Tibial nerve (tissue), 4 donors: Measurements from ENCODE around the gene FARP1. TPM values are rescaled to one million over a fixed set of nuclear protein-coding genes. Genes with fewer than 3 reads are reported as not detected.

Source experiments
- DNase-seq, 2 donors: peaks; one replicate each; pipeline ENCODE4 v3.0.0-alpha.2; 2019; ENCODE audit warnings: low spot score in 2 of 2
- H3K27ac ChIP-seq, 4 donors: fragments of 200-600 bp; sonication (generic) in 3 of 4; one replicate each; pipeline ENCODE4 v1.5.1; 2017 to 2019; ENCODE audit warnings: mild to moderate bottlenecking in 1 of 4
- H3K27me3 ChIP-seq, 2 donors: fragments of 200-600 bp; sonication (generic) in 1 of 2; one replicate each; pipeline versions ENCODE4 v1.5.1 to v1.6.0; 2017 to 2019
- H3K36me3 ChIP-seq, 3 donors: fragments of 200-600 bp; sonication (generic); one replicate each; pipeline ENCODE4 v1.5.1; 2018 to 2019
- H3K4me1 ChIP-seq, 4 donors: fragments of 200-600 bp; sonication (generic) in 3 of 4; one replicate each; pipeline ENCODE4 v1.5.1; 2017 to 2019
- H3K4me3 ChIP-seq, 4 donors: fragments of 200-600 bp; sonication (generic) in 3 of 4; one replicate each; pipeline ENCODE4 v1.5.1; 2017 to 2019; ENCODE audit warnings: mild to moderate bottlenecking in 1 of 4, moderate library complexity in 1 of 4
- H3K9me3 ChIP-seq, 4 donors: fragments of 200-600 bp; sonication (generic) in 3 of 4; one replicate each; pipeline ENCODE4 v1.5.1; 2017 to 2019
- EP300 ChIP-seq, 2 donors: sonication (generic); formaldehyde crosslinking; IDR thresholded peaks; one replicate each; pipeline ENCODE4 v1.6.1; 2017; ENCODE audit warnings: antibody characterized with exemption in 2 of 2, mild to moderate bottlenecking in 1 of 2
- POLR2A ChIP-seq, 2 donors: fragments of 450-650 bp; IDR thresholded peaks; one replicate each; pipeline ENCODE4 v1.6.1; 2017; ENCODE audit warnings: antibody characterized with exemption in 2 of 2, mild to moderate bottlenecking in 2 of 2, moderate library complexity in 2 of 2
- WGBS, 2 donors: methylation state at CpG; one replicate each; pipeline ENCODE4 v1.1.5; 2018; 5-methylcytosine and 5-hydroxymethylcytosine counted together
- total RNA-seq, 4 donors: library from RNA; depleted of rRNA; stranded (reverse); fragments of >200 nt; gene quantifications; one replicate each; pipeline ENCODE4 v1.1.0, GENCODE V29; 2016
- TF ChIP-seq, protein P1 (sequence below), 5 experiments: fragments of 200-600 bp in 3 of 5; fragments of 450-650 bp in 2 of 5; sonication (generic) in 3 of 5; IDR thresholded peaks; one replicate each; pipeline ENCODE4 v1.5.1; 2016 to 2019; ENCODE audit warnings: antibody characterized with exemption in 5 of 5, mild to moderate bottlenecking in 3 of 5, moderate library complexity in 2 of 5

FARP1 gene
- total RNA-seq, 4 donors from 2014 or later: 21.4 to 28.5 (median 24.9) TPM

DNA sequence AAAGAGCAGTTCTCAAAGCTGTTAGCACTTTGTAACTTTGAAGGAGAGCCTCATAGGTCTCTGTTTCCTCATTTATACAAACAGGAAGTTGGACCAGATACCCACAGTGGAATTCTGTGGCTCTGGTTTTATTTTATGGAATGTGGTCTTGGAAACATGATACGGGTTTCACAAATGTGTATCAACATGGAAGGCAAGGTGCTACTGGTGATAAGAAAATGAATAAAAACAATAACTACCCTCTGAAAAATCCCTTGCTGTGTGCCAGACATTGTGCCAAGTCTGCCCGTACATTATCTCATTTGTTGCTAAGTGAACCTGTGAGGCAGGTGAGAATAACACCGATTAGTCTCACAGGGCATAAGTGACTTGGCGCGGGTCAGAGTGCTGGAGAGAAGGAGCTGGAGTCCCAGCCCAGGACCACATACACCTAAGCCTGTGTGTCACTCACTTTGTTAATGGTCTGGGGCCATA is 79.2 kb downstream of the FARP1 start:
- Histone ChIP-seq H3K4me1 (peaks cover 0 to 12% (median 0%) of the 10 kb centered on the region in 4 donors), H3K9me3 (no peaks in the 10 kb centered on the region), H3K27ac (no peak overlapping the region), H3K27me3 (no peaks in the 10 kb centered on the region), H3K36me3 (peaks cover 0 to 4% (median 0%) of the 10 kb centered on the region in 3 donors), H3K4me3 (no peak overlapping the region)
- DNase-seq: no peak
- TF ChIP-seq EP300 (IDR thresholded peaks at IDR 0.05) (no peak), POLR2A (IDR thresholded peaks at IDR 0.05) (no peak)
- TF ChIP-seq, protein P1, sequence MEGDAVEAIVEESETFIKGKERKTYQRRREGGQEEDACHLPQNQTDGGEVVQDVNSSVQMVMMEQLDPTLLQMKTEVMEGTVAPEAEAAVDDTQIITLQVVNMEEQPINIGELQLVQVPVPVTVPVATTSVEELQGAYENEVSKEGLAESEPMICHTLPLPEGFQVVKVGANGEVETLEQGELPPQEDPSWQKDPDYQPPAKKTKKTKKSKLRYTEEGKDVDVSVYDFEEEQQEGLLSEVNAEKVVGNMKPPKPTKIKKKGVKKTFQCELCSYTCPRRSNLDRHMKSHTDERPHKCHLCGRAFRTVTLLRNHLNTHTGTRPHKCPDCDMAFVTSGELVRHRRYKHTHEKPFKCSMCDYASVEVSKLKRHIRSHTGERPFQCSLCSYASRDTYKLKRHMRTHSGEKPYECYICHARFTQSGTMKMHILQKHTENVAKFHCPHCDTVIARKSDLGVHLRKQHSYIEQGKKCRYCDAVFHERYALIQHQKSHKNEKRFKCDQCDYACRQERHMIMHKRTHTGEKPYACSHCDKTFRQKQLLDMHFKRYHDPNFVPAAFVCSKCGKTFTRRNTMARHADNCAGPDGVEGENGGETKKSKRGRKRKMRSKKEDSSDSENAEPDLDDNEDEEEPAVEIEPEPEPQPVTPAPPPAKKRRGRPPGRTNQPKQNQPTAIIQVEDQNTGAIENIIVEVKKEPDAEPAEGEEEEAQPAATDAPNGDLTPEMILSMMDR (IDR thresholded peaks at IDR 0.05): no peak
- 81 to 85% methylated on average over 5 of the region's 5 CpGs for WGBS, 2 donors

DNA sequence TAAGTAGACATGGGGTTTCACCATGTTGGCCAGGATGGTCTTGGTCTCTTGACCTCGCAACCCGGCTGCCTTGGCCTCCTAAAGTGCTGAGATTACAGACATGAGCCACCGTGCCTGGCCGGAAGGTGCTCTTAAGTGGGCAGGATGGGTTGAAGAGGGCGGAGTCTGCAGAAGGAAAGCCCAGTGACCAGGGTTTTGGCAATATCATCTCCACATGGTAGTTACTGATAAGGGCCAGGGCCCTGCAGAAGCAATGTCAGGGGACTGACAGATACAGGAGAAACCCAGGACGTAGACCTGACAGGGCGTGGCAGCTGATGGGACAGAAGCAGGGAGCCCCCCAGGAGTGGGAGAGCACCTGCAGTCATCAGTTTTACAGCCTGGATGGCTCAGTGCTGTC is 79.9 kb downstream of the FARP1 start:
- 90 to 96% methylated on average over 7 of the region's 7 CpGs for WGBS, 2 donors

DNA sequence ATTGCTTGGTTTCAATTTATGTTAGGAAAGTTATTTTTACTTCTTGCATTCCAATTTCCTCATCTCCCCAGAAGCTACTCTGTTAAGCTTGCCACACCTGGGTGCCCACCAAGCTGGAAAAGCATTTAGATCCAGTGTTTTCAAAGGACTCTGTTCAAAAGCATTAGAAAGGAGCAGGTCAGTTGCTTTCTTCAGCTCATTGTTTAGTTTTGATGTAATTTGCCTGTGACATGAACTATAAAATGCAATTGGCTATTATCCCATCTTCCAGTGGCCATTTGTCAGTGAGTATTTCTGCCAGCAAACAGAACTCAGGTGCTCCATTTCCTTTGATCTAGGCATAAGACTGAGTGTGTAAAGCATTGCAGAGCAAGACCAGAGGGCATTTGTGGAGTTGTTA is 80.8 kb downstream of the FARP1 start:
- no peaks in the 10 kb centered on the region for H3K36me3 ChIP-seq
- no peak for DNase-seq
- H3K9me3 ChIP-seq: peaks cover 0 to 10% (median 0%) of the 10 kb centered on the region in 4 donors
- no peak overlapping the region for H3K27ac ChIP-seq
- H3K4me1 ChIP-seq: peaks cover 0 to 12% (median 0%) of the 10 kb centered on the region in 4 donors
- TF ChIP-seq, protein P1 (IDR thresholded peaks at IDR 0.05): no peak
- TF ChIP-seq EP300 (IDR thresholded peaks at IDR 0.05): no peak
- no peak for TF ChIP-seq POLR2A (IDR thresholded peaks at IDR 0.05)
- no peak overlapping the region for H3K4me3 ChIP-seq
- no peaks in the 10 kb centered on the region for H3K27me3 ChIP-seq

More for the DNA sequence above, 79.9 kb downstream of the FARP1 start:
- TF ChIP-seq POLR2A (IDR thresholded peaks at IDR 0.05): no peak
- no peak for TF ChIP-seq EP300 (IDR thresholded peaks at IDR 0.05)
- TF ChIP-seq, protein P1 (IDR thresholded peaks at IDR 0.05): no peak
- Histone ChIP-seq H3K9me3 (peaks cover 0 to under 1% (median 0%) of the 10 kb centered on the region in 4 donors), H3K4me3 (no peak overlapping the region), H3K4me1 (peaks cover 0 to 12% (median 0%) of the 10 kb centered on the region in 4 donors), H3K27ac (no peak overlapping the region), H3K36me3 (no peaks in the 10 kb centered on the region), H3K27me3 (no peaks in the 10 kb centered on the region)
- no peak for DNase-seq

DNA sequence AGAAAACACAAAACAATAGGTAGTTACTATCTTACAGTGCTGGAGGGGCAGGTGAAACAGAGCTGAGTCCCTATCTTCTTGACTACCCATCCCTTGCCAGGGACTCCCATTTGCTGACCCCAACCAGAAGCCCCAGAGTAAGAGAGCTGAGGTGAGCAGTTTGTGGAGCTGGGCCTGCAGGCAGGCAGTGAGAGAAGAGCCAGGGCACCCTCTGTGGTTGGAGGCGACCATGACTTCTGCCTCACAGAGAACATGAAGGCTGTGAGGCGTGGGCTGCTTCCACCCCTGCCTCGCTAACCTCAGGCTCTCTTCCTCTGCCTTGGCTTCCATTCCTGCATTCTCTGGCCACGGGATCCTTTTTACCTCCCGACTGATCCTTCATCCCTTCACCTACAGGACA is 81.7 kb downstream of the FARP1 start:
- WGBS, 2 donors: 80 to 93% methylated on average over 5 of the region's 5 CpGs
- TF ChIP-seq EP300 (IDR thresholded peaks at IDR 0.05) (no peak), POLR2A (IDR thresholded peaks at IDR 0.05) (no peak)
- TF ChIP-seq, protein P1 (IDR thresholded peaks at IDR 0.05): no peak
- no peak for DNase-seq
- H3K27me3 ChIP-seq: no peaks in the 10 kb centered on the region
- H3K9me3 ChIP-seq: peaks cover 0 to 12% (median 0%) of the 10 kb centered on the region in 4 donors
- peaks cover 0 to 12% (median 0%) of the 10 kb centered on the region in 4 donors for H3K4me1 ChIP-seq
- H3K27ac ChIP-seq: no peak overlapping the region
- H3K4me3 ChIP-seq: no peak overlapping the region
- no peaks in the 10 kb centered on the region for H3K36me3 ChIP-seq

DNA sequence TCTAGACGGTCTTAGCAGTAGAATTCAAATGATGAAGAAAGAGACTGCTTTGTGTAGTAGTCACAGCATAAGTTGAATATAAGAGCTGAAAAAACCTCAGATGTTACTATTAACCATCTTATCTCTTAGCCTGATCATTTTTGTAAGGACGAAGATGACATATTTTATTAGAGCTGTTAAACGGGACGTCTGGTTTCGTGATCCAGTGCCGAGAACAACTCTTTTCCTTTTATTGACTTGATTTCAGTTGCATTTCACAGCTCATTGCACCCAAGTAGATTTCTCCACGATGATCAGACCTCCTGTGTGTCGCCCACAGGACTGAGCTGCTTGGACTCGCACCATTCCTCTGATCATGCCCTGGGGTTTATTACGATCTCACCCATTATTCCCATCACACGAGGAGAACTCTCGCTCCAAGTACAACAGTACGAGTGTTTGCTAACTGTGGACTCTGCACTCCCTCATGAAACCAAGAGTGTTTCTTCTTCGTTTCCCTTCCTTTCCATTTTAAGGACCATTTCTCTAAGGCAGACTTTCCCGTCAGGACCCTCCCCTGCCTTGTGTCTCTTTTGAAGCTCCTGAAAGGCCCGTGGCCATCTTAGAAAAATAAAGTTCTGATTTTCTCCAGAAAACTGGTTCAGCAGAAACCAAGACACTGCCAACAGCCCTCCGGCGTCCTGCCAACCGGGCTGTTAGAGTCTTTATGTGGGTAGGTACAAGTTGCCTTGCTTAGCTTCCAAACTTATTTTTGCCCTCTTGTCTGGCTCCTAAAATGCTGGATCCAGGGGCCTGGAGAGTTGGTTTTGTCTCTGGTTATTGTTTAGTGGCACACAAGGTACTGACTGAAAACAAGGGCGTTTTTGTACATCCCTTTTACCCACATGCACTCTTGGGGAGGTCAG is 82.4 kb downstream of the FARP1 start:
- Histone ChIP-seq H3K36me3 (no peaks in the 10 kb centered on the region), H3K4me3 (no peak overlapping the region), H3K27ac (no peak overlapping the region), H3K27me3 (no peaks in the 10 kb centered on the region), H3K4me1 (peaks cover 0 to 7% (median 0%) of the 10 kb centered on the region in 4 donors), H3K9me3 (peaks cover 0 to 12% (median 0%) of the 10 kb centered on the region in 4 donors)
- 90 to 92% methylated on average over 20 of the region's 20 CpGs for WGBS, 2 donors
- TF ChIP-seq EP300 (IDR thresholded peaks at IDR 0.05): no peak
- TF ChIP-seq POLR2A (IDR thresholded peaks at IDR 0.05): no peak
- TF ChIP-seq, protein P1 (IDR thresholded peaks at IDR 0.05): no peak
- no peak for DNase-seq
